HepG2 (cell line): ENCODE data around the gene DHRS1. TPM values are rescaled to one million over a fixed set of nuclear protein-coding genes. Genes with fewer than 3 reads are reported as not detected.

Experiments used
- ARID4A ChIP-seq: sonication (generic); formaldehyde crosslinking; IDR thresholded peaks from 2 replicates; pipeline ENCODE4 v1.5.0; 2020; ENCODE audit warnings: mild to moderate bottlenecking, missing genetic modification reagents, borderline replicate concordance
- CEBPB ChIP-seq: IDR thresholded peaks from 2 replicates; pipeline ENCODE4 v1.6.1; 2011; ENCODE audit warnings: low read depth, low read length, improper control_type of control experiment, borderline replicate concordance
- CSRNP1 ChIP-seq: sonication (generic); formaldehyde crosslinking; IDR thresholded peaks from 2 replicates; pipeline ENCODE4 v1.8.1; 2023; ENCODE audit warnings: mild to moderate bottlenecking, missing genetic modification reagents
- DNMT3B ChIP-seq: conservative IDR thresholded peaks from 2 replicates; pipeline ENCODE4 v1.6.1; 2016; ENCODE audit warnings: missing biosample characterization, control low read depth
- EEA1 ChIP-seq: sonication (generic); formaldehyde crosslinking; IDR thresholded peaks from 2 replicates; pipeline ENCODE4 v1.5.1; 2020; ENCODE audit warnings: mild to moderate bottlenecking, missing genetic modification reagents, borderline replicate concordance
- MXD1 ChIP-seq: sonication (generic); formaldehyde crosslinking; IDR thresholded peaks from 2 replicates; pipeline ENCODE4 v1.4.0; 2020; ENCODE audit warnings: mild to moderate bottlenecking, missing genetic modification reagents
- NBN ChIP-seq: fragments of 450-650 bp; conservative IDR thresholded peaks from 2 replicates; pipeline ENCODE4 v1.6.1; 2017
- RFXAP ChIP-seq: sonication (generic); formaldehyde crosslinking; IDR thresholded peaks from 2 replicates; pipeline ENCODE4 v1.4.0; 2020; ENCODE audit warnings: missing genetic modification reagents, borderline replicate concordance
- RNF2 ChIP-seq: fragments of 450-650 bp; conservative IDR thresholded peaks from 2 replicates; pipeline ENCODE4 v1.6.1; 2016; ENCODE audit warnings: low read depth
- ZBTB4 ChIP-seq: sonication (generic); formaldehyde crosslinking; IDR thresholded peaks from 2 replicates; pipeline ENCODE4 v1.4.0; 2020; ENCODE audit warnings: missing genetic modification reagents, mild to moderate bottlenecking, borderline replicate concordance
- ZEB1 ChIP-seq: IDR thresholded peaks from 2 replicates; pipeline ENCODE4 v1.6.1; 2012; ENCODE audit warnings: mild to moderate bottlenecking, low read depth, inconsistent platforms; ENCODE audit not compliant: insufficient replicate concordance
- ZMAT5 ChIP-seq: sonication (generic); formaldehyde crosslinking; IDR thresholded peaks from 2 replicates; pipeline ENCODE4 v1.5.0; 2020; ENCODE audit warnings: mild to moderate bottlenecking, low read depth, missing genetic modification reagents, borderline replicate concordance
- ZNF331 ChIP-seq: sonication (generic); formaldehyde crosslinking; IDR thresholded peaks from 2 replicates; pipeline ENCODE4 v1.4.0; 2020; ENCODE audit warnings: missing genetic modification reagents
- ZNF513 ChIP-seq: sonication (generic); formaldehyde crosslinking; conservative IDR thresholded peaks from 2 replicates; pipeline ENCODE4 v1.5.0; 2020; ENCODE audit warnings: missing genetic modification reagents
- ZNF589 ChIP-seq: sonication (generic); formaldehyde crosslinking; conservative IDR thresholded peaks from 2 replicates; pipeline ENCODE4 v1.8.0; 2022; ENCODE audit warnings: mild to moderate bottlenecking, moderate library complexity, missing genetic modification reagents
- ZNF766 ChIP-seq: sonication (generic); formaldehyde crosslinking; IDR thresholded peaks from 2 replicates; pipeline ENCODE4 v1.5.0; 2020; ENCODE audit warnings: missing genetic modification reagents, borderline replicate concordance
- ZSCAN20 ChIP-seq: sonication (generic); formaldehyde crosslinking; IDR thresholded peaks from 2 replicates; pipeline ENCODE4 v1.4.0; 2020; ENCODE audit warnings: missing genetic modification reagents, mild to moderate bottlenecking, borderline replicate concordance
- polyA plus RNA-seq, 8 experiments: library from polyadenylated mRNA; depleted of rRNA in 3 of 8; stranded (reverse) in 7 of 8; unstranded in 1 of 8; fragments of >200 nt; fragmentation: Illumina TruSeq in 4 of 8; extraction: Trizol in 4 of 8; gene quantifications; 2 replicates each; pipeline versions ENCODE4 v1.2.1 to v1.2.3, GENCODE V29; 2011 to 2016; ENCODE audit warnings: low read depth in 4 of 8, missing spikeins in 1 of 8, mixed read lengths in 1 of 8; ENCODE audit not compliant: insufficient read depth in 1 of 8
- total RNA-seq, 5 experiments: library from RNA; depleted of rRNA; stranded (reverse); fragments of >200 nt; fragmentation: Illumina TruSeq; extraction: Trizol; gene quantifications; 2 replicates each; pipeline ENCODE4 v1.2.3, GENCODE V29; 2016; ENCODE audit warnings: low read depth in 1 of 5

The DHRS1 gene
- total and polyA plus RNA-seq, 2 of the 13 experiments (the other 11 are each of a cell fraction or from before 2014, with no cell fraction given): 49.8 to 60.8 TPM

GRCh38 chr14:24332268-24332993, 32.9 kb upstream of the DHRS1 start (continued):
- TF ChIP-seq ZNF513 (CRISPR knock-in tag) (no peak), EEA1 (peak; percentile 98), ZNF766 (CRISPR knock-in tag) (peak; percentile 5; the same call in 1 of the 2 replicates), CSRNP1 (CRISPR knock-in tag) (peak; percentile 96; the same call in 1 of the 2 replicates), ZNF331 (CRISPR knock-in tag) (peak; percentile 75), DNMT3B (CRISPR knock-in tag) (no peak; the same call in 1 of the 2 replicates), ARID4A (CRISPR knock-in tag) (peak; percentile 88), CEBPB (peak; percentile 99), ZBTB4 (CRISPR knock-in tag) (peak; percentile 59; the same call in 1 of the 2 replicates), RNF2 (peak; percentile 98), ZMAT5 (CRISPR knock-in tag) (no peak), ZNF589 (CRISPR knock-in tag) (peak; percentile 96), NBN (no peak), RFXAP (CRISPR knock-in tag) (no peak), ZEB1 (peak; percentile 80), MXD1 (CRISPR knock-in tag) (peak; percentile 99), ZSCAN20 (CRISPR knock-in tag) (no peak)
